ENCODE data around the gene DYNLT3. TPM values are rescaled to one million over a fixed set of nuclear protein-coding genes. Genes with fewer than 3 reads are reported as not detected.

DYNLT3 gene
- total RNA-seq, 1 donor from 2014 or later, result 18.1 TPM

GRCh38 chrX:37840931-37841330 is 6.4 kb downstream of the DYNLT3 start:
- no peak for DNase-seq

- no peak for DNase-seq
Measured at GRCh38 chrX:37834937-37835336, 12.4 kb downstream of the DYNLT3 start.

- no peak for DNase-seq
Measured at GRCh38 chrX:37830371-37830770, 17.0 kb downstream of the DYNLT3 start.

- DNase-seq, result no peak
Measured at GRCh38 chrX:37829721-37830120, 17.6 kb downstream of the DYNLT3 start.

- peak; percentile 46 for DNase-seq
Measured at GRCh38 chrX:37825215-37825842, 22.0 kb downstream of the DYNLT3 start.

- peak; percentile 2 for DNase-seq
Measured at GRCh38 chrX:37824491-37825214, 22.7 kb downstream of the DYNLT3 start.

- no peak for DNase-seq
Measured at GRCh38 chrX:37820646-37821045, 26.7 kb downstream of the DYNLT3 start.

- DNase-seq, result no peak
Measured at GRCh38 chrX:37818031-37818430, 29.3 kb downstream of the DYNLT3 start.

GRCh38 chrX:37817579-37817978 is 29.8 kb downstream of the DYNLT3 start:
- DNase-seq, result no peak

GRCh38 chrX:37817176-37817575 is 30.2 kb downstream of the DYNLT3 start:
- DNase-seq, result no peak

- no peak for DNase-seq
Measured at GRCh38 chrX:37816766-37817165, 30.6 kb downstream of the DYNLT3 start.

GRCh38 chrX:37815366-37815765 is 32.0 kb downstream of the DYNLT3 start:
- no peak for DNase-seq

- DNase-seq, result no peak
Measured at GRCh38 chrX:37813570-37813969, 33.8 kb downstream of the DYNLT3 start.

GRCh38 chrX:37812110-37812509 is 35.3 kb downstream of the DYNLT3 start:
- DNase-seq, result no peak

- no peak for DNase-seq
Measured at GRCh38 chrX:37809970-37810369, 37.4 kb downstream of the DYNLT3 start.

- no peak for DNase-seq
Measured at GRCh38 chrX:37803057-37803456, 44.3 kb downstream of the DYNLT3 start.

GRCh38 chrX:37802028-37802427 is 45.3 kb downstream of the DYNLT3 start:
- DNase-seq, result no peak

GRCh38 chrX:37800717-37801116 is 46.7 kb downstream of the DYNLT3 start:
- DNase-seq, result no peak

GRCh38 chrX:37799936-37800335 is 47.4 kb downstream of the DYNLT3 start:
- DNase-seq, result no peak

- no peak for DNase-seq
Measured at GRCh38 chrX:37796805-37797204, 50.6 kb downstream of the DYNLT3 start.

- no peak for DNase-seq
Measured at GRCh38 chrX:37796310-37796709, 51.1 kb downstream of the DYNLT3 start.
